ENCODE results near the gene CCNC.
A peak's percentile ranks its signal among the peaks of the same experiment; 100 is the strongest.
"Not testable (repeated sequence)": the region's sequence is repeated elsewhere in the genome, so short reads cannot be mapped to it uniquely, and the experiment has no call there.

Gene CCNC

DNA sequence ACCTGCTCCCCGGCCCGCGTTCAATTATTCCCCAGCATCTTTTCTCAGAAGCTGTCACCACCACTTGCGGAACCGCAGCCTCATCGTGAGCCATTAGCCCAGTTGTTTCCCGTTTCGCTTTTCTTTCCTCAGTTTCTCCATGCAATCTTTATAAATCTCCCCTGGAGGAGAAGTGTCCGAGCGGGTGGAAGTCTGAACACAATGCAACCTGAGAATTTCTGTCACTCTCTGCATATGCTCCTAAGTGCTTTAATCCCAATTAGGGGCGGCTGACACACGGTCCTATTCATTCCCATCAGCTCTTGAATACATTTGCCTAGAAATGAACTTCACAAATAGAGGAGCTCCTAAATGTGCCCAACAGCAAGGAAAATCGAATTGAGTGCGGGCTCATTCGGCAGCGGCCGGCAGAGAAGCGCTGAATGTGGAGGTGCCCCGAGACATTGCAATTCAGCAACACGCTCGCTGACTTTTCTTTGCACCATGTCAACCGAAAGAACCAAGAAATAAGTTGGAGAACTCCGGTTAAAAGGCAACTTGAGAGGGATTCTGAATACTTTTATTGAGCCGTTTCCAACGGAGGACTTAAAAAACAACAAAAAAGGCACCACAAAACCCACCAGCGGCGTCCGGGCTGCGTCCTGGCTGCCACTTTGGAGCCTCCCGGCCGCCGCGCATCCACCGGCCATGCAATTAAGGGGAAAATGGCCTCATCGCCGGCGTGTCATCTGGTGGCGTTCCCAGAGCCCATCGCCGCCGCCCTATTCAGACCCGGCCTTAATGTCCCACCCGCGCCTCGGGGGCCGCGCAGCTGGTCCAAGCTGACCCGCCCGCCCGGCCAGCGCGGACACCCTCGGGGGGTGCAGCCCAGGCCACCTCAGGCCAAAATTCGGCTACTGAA is 34.3 kb upstream of the CCNC start:
- DNase-seq (ENCODE audit: low spot score): no peak

GRCh38 chr6:99594696-99595095 is 26.2 kb upstream of the CCNC start:
- not testable (repeated sequence) for DNase-seq (ENCODE audit: low spot score)

DNA sequence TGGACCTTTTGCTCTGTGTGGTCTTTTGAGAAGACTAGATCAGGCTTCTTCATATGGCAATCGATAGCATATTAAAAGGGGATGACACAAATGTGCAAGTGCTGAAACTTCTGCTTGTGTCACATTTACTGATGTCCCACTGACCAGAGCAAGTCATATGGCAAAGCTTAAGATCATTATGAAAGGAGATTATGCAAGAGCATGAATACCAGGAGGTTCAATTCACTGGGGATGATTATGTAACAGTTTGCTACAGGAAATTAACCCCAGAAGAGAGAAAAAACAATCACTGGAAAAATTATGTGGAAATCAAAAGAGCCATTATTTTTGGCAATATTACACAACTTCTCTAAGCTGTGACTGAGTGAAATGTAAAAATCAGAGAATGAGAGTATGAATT is 24.4 kb upstream of the CCNC start:
- no peak for DNase-seq (ENCODE audit: low spot score)

- DNase-seq (ENCODE audit: low spot score): no peak
These were observed 23.4 kb upstream of the CCNC start for GRCh38 chr6:99591673-99592364.

DNA sequence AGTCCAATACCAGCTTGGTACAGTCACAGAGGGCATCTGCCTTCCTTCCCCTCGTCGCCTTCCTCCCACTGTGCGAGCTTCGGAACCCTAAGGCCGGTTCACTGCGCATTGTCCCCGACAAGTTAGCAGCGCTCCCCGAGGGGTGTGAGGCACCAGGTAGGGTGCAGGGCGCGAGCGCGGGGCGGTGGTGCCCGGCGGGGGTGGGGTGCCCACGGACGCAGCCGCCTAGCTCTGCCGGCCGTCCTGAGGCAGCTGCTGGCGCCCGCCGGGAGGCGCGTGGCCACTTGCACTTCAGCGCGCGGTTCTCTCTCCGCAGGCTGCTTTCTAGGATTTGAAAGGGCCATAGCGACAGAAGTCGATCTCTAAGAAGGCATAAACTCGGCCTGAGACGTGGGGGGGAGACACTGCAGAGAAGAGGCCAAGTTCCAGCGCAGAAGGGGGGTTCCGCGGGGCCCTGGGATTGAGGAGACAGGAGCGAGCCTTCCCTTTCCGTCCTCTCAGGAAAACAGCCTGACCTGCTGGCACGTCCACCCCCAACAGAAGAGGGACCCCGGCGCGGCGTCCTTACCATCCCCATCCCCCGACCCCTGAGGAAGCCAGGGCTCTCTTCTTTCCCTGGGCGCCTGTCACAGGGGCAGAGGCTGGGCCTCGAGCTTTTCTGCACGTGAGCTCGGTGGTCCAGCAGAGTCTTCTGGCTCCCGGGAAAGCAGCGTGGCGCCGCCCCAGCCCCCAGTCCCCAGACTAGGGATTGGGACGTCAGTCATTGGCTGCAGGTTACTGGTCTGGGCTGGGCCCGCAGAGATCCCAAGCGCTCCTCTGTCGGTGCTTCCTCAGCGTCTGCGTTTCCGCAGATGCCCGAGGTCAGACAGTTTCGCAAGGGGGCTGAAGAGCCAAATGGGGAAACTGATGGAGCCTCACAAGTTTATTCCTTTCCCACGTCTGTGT is 22.5 kb upstream of the CCNC start:
- no peak for DNase-seq (ENCODE audit: low spot score)

DNA sequence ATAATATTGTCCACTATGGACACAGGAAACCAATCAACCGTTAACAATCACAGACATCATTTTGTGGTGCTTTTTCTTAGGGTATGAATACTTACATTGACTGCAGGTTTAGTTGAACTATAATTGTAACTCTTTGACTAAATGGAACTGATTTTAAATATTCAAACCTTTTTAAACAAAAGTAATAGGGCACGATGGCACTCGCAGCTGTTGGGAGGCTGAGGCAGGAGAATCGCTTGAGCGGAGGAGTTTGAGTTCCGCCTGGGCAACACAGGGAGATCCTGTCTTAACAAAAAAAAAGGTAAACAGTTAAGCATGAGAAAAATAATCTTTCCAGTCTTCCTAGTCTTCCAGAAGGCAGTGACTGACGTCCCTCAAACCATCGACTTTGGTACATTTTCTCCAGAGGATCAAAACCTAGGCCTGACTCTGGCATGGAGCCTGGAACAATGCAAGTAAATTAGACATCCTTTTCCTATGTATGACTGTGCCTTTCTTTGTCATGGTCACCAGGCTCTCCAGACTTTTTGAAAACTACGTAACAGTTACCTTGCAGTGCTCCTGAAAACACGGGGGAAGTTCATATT is 21.5 kb upstream of the CCNC start:
- no peak for DNase-seq (ENCODE audit: low spot score)

- DNase-seq (ENCODE audit: low spot score): peak; percentile 14
These were observed 20.8 kb upstream of the CCNC start for GRCh38 chr6:99589290-99589672.

DNA sequence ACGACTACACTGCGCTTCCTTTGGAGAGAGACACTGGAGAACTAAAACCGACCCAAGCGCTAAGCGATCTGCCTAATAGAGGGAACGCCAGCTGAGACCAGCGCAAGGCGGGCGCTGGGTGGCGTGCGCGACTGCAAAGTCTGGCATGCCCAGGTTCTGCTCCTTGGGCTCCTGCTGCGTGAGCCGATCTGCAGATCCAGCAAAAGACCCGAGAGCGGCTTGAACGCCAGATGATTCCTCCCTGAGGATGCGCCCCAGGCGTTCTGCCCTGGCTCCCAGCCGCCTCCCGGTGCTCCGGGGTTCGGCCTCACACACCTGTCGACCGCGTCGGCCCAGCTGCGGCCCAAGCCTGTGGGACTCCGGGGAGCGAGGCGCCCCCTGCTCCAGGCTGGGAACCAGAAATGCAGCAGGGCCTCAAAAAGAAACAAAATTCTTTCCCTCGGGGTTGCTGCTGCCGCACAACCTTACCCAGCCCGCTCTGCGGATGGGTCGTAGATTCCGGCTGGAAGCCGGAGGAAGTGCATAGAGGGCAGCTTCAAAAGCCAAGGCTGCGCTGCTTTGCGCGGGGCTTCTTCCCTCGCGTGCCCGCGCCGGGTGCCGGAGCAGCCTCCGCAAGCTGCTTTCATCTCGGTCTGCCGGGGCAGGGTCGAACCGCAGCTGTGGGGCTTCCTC is 20.3 kb upstream of the CCNC start:
- DNase-seq (ENCODE audit: low spot score): peak; percentile 76

GRCh38 chr6:99587792-99588191 is 19.3 kb upstream of the CCNC start:
- no peak for DNase-seq (ENCODE audit: low spot score)

- no peak for DNase-seq (ENCODE audit: low spot score)
These were observed 11.3 kb upstream of the CCNC start for GRCh38 chr6:99579781-99580180.

- DNase-seq (ENCODE audit: low spot score): no peak
These were observed 7.2 kb upstream of the CCNC start for GRCh38 chr6:99575544-99576227.

DNA sequence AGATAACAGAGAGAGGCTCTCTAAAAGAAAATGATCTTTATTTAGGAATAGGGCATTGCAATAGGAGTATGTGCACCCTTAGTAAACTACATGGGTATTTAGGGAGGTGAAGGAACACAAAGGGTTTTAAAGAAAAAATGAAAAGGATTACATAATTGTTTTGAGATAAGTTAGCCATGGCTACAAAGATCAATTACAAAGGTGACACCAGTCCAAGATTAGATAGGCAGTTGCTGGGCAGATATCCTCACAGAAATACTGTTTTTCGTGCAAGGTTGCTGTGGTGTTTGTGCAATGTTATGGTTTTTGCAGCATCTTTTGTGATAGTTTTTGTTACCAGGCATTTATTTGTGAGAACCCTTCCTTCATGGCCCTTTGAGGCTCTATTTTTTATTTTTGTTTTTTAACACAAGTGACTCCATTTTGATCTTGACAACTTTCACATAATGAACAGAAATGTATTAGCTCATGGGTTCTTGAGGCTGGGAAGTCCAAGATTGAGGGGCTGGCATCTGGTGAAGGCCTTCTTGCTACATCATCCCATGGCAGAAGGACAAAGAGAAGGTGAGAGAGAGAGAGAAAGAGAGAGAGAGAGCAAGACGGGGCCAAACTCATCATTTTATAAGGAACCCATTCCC is 5.6 kb upstream of the CCNC start:
- DNase-seq (ENCODE audit: low spot score): no peak

GRCh38 chr6:99563056-99563723 is 5.3 kb downstream of the CCNC start:
- peak; percentile 41 for DNase-seq (ENCODE audit: low spot score)

DNA sequence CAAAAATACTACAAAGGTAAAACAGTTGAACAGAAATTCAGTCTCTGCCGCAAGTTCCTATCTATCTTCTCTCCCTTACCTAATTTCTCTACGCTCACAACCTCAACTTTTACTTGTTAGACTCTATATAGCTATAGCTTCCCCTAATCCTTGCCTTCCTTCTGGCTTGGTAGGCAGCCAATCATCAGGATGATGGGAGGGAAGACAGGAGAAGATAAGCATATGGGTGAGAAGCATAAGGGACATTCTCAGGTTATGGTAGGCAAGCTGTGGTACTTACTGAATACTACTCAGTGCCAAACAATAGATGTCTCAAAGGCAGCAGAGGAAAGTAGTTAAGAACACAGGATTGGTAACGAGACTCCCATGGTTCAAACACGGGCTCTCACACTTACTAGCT is 7.8 kb downstream of the CCNC start:
- DNase-seq (ENCODE audit: low spot score): no peak

GRCh38 chr6:99559057-99559456 is 9.4 kb downstream of the CCNC start:
- DNase-seq (ENCODE audit: low spot score): no peak

- no peak for DNase-seq (ENCODE audit: low spot score)
These were observed 14.6 kb downstream of the CCNC start for GRCh38 chr6:99553888-99554287.

DNA sequence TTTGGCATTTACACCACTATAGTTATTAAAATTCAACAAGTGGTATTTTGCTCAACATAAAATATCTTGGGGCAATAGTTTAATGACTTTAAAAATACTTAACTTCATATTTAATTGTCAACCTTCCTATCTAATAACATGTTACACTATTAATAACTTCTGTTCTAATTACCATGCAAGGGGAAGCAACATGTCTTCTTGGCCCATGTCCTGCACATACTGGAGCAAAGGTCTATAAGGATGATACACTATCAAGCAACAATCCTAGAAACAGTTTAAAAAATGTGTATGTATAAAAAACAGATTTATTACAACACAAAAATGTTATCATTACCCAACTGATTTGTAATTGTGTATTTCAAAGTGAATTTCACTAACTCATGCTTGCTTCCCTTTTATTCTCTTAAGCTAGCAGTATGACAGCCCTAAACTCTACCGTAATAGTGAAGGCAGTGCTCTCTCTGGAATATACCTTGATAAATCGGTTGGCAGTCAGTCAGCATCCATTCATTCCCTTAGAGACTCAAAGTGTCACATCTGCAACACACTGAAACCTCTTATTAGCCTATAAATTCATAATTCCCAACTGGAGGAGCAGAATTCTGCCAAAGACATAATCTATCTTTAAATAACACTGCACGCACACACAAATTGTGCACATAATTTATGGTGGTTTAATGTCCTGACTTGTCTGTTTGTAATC is 18.3 kb downstream of the CCNC start:
- DNase-seq (ENCODE audit: low spot score): no peak

GRCh38 chr6:99548706-99549105 is 19.8 kb downstream of the CCNC start:
- no peak for DNase-seq (ENCODE audit: low spot score)

DNA sequence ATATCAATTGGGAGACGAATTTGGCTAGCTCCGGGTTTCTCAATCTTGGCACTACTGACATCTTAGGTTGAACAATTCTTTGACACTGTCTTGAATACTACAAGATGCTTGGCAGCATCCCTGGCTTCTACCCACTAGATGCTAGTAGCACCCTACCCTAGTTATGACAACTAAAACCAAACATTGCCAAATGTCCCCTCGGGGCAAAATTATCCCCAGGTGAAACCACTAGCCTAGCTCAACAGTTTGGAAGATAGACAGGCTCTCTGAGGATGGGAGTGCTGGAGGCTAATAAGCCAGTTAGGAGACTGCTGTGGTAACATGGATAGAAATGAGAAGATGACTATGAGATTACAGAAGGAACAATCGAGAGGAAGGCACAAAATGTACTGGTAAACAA is 20.9 kb downstream of the CCNC start:
- DNase-seq (ENCODE audit: low spot score): no peak

Measured in RKO (cell line).